GM15510 (cell line): ENCODE data around the gene CEL.
A peak's percentile ranks its signal among the peaks of the same experiment; 100 is the strongest.

Experiments used
- POLR2A ChIP-seq: IDR thresholded peaks from 3 replicates; pipeline ENCODE4 v1.6.1; 2011; ENCODE audit warnings: borderline replicate concordance; ENCODE audit not compliant: insufficient read length; ENCODE audit errors: extremely low read depth

Gene CEL

GRCh38 chr9:133105461-133105770 is 43.6 kb downstream of the CEL start:
- TF ChIP-seq POLR2A, result no peak

GRCh38 chr9:133106511-133107244 is 44.9 kb downstream of the CEL start:
- TF ChIP-seq POLR2A, result no peak

GRCh38 chr9:133107245-133107722 is 45.5 kb downstream of the CEL start:
- TF ChIP-seq POLR2A, result no peak

- TF ChIP-seq POLR2A, result no peak
These were observed 46.4 kb downstream of the CEL start for GRCh38 chr9:133107961-133108793.

GRCh38 chr9:133108794-133109641 is 47.2 kb downstream of the CEL start:
- no peak for TF ChIP-seq POLR2A

DNA sequence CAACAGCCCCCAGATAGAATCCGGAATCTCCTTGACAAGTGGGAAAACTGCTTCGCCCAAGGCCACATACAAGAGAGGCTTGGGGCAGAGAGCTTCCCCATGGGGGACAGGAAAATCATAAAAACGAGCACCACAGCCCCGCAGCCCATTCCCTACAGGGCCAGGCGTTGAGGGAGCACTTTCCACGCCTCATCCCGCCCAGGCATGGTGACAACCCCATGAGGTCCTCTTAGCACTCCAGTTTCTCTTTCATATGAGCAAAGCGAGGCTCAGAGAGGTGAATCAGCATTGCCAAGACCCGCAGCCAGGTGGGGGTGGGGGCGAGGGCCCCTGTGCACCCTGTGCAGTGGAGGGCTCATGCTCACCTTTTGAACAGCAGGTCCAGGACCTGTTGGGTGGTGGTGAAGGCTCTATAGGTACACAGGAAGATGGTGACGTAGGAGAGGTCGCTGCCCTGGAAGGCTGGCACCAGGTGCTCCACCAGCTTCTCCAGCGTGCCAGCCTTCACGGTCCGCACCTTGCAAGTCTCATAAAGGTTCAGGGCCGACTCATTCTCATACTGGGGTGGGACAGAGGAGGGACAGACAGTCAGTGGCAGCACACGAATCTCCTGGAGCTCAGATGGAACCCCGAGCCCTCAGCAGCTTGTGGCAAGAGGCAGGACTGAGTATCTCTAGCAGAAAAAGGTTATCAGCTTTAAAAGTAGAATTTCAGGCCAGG is 48.3 kb downstream of the CEL start:
- TF ChIP-seq POLR2A, result no peak

- no peak for TF ChIP-seq POLR2A
These were observed 50.3 kb downstream of the CEL start for GRCh38 chr9:133111808-133112662.

- no peak for TF ChIP-seq POLR2A
These were observed 50.9 kb downstream of the CEL start for GRCh38 chr9:133112663-133113026.

DNA sequence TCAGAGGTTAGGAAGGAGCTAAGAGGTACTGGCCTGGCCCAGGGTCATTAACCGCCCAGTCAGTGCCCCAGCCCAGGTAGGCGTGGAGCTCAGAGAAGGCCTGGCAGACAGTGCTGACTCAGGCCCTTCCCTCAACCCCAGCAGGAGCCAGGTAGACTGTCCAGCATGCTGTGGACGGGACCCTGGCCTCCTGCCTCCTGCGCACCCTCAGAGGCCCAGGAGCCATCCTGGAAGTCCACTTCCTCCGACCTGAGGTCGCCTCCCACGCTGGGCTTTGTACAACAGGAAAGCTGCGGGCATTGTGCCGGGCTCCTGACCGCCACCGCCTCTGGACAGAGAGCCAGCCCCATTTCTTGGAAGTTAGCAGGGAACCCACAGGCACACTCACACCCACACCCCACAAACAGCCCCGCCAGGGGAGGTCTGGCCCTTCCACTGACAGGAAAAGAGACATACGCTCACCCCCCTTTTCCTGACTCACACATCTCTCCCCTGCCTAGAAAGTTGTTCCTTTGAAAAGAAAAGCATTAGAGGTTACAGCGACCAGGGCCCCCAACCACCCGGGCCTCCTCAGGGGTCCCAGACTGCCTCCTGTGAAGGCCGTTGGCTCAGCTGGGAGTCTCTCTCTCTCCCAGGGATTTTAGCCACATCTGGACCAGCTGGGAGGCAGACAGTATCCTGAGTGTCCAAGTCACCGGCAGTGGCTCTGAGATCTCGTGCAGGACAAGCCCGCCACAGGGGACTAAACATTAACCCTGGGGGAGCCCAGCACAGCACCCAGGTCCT is 51.6 kb downstream of the CEL start:
- no peak for TF ChIP-seq POLR2A

GRCh38 chr9:133113949-133114885 is 52.4 kb downstream of the CEL start:
- peak; percentile 24 for TF ChIP-seq POLR2A

DNA sequence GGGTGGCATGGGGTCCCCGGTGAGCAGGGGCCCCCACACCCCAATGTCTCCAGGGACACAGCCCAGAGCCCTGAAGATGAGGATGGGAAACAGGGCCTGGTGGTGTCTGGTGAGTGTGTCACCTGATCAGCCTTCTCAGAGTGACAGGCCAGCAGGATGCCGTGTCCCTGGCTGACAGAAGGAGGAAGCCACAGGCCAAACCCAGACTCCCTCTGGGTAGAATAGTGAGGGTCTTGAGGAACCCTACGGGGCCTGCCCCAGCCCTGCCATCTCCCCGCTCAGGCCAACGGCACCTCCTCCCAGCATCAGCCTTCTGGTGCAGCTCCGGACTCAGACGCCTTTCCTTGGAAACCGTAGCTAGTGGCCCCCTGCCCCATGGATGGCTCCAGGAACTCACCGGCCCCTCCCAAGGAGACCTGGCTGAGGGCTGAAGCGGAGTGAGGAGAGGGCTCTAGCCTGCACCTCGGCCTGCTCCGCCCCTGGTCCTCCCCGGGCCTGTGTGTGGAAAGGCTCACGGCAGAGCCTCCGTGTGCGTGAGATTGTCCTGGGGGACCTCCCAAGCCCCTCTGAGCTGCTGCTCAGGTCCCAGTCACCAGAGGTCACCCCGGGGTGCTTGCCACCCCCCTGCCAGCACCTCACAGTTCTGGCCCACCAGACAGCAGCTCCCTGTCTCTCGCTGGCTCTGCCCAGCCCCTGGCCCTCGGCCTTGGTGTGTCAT is 53.3 kb downstream of the CEL start:
- no peak for TF ChIP-seq POLR2A
